Measurements from ENCODE around the gene WDFY2. TPM values are rescaled to one million over a fixed set of nuclear protein-coding genes. Genes with fewer than 3 reads are reported as not detected.

Gene WDFY2
- polyA plus RNA-seq, 3 donors: 6.5 to 40.1 (median 9.1) TPM

GRCh38 chr13:51678420-51678819, 94.2 kb downstream of the WDFY2 start:
- Histone ChIP-seq H3K9ac (ENCODE audit: insufficient read depth, low read length, poor library complexity, severe bottlenecking) (no peak overlapping the region), H3K4me1 (ENCODE audit: control insufficient read depth in 1 of 2, insufficient read depth in 2 of 2, low read length in 2 of 2) (no peaks in the 10 kb centered on the region), H3K9me3 (replicated peaks in 1 of 2; ENCODE audit: control insufficient read depth in 1 of 2, insufficient read depth in 1 of 2, low read length in 2 of 2) (no peaks in the 10 kb centered on the region), H4K20me1 (ENCODE audit: insufficient read depth, low read length) (peaks cover 95% of the 10 kb centered on the region), H3K79me2 (ENCODE audit: insufficient read depth, low read length) (peaks cover 99% of the 10 kb centered on the region), H3K4me3 (replicated peaks in 1 of 3; ENCODE audit: low read depth in 2 of 3, low read length in 3 of 3) (no peak overlapping the region), H3K36me3 (replicated peaks in 1 of 2; ENCODE audit: control insufficient read depth in 1 of 2, insufficient read depth in 2 of 2, low read length in 2 of 2) (peaks cover 26 to 58% of the 10 kb centered on the region in 2 donors), H3K4me2 (replicated peaks; ENCODE audit: extremely low read depth, low read length, poor library complexity, severe bottlenecking) (no peak overlapping the region), H3K27me3 (ENCODE audit: control insufficient read depth in 2 of 2, insufficient read depth in 2 of 2, low read length in 2 of 2) (no peaks in the 10 kb centered on the region), H2AFZ (ENCODE audit: insufficient read depth, low read depth, low read length, poor library complexity, severe bottlenecking) (no peak overlapping the region), H3K27ac (ENCODE audit: low read depth in 1 of 2, low read length in 2 of 2) (peak overlapping the region in 1 of 2 donors; percentile 46)
- H3K4me1 Mint-ChIP-seq: peaks cover 2% of the 10 kb centered on the region
- no peak for DNase-seq
- TF ChIP-seq CTCF (IDR thresholded peaks at IDR 0.05): no peak
- no peak overlapping the region for H3K4me3 Mint-ChIP-seq
- H3K9me3 Mint-ChIP-seq: no peaks in the 10 kb centered on the region
- intact Hi-C loops (cut with micrococcal nuclease): no loop called here
- H3K27ac Mint-ChIP-seq: peak overlapping the region in 4 of 7 donors; percentile 2 to 71 (median 48)
- H3K27me3 Mint-ChIP-seq (ENCODE audit: low read depth in 3 of 3): peaks cover 0 to 2% (median 0%) of the 10 kb centered on the region in 3 donors
- H3K36me3 Mint-ChIP-seq: peaks cover 40 to 43% of the 10 kb centered on the region in 2 donors

GRCh38 chr13:51679616-51680015, 95.4 kb downstream of the WDFY2 start:
- Mint-ChIP-seq H3K36me3 (peaks cover 47 to 52% of the 10 kb centered on the region in 2 donors), H3K9me3 (no peaks in the 10 kb centered on the region), H3K27ac (peak overlapping the region in 6 of 7 donors; percentile 9 to 66 (median 60)), H3K27me3 (ENCODE audit: low read depth in 3 of 3) (peaks cover 0 to 2% (median 0%) of the 10 kb centered on the region in 3 donors), H3K4me1 (peaks cover 2% of the 10 kb centered on the region), H3K4me3 (no peak overlapping the region)
- H2AFZ ChIP-seq (ENCODE audit: insufficient read depth, low read depth, low read length, poor library complexity, severe bottlenecking): no peak overlapping the region
- H3K4me3 ChIP-seq (replicated peaks in 1 of 3; ENCODE audit: low read depth in 2 of 3, low read length in 3 of 3): no peak overlapping the region
- no peaks in the 10 kb centered on the region for H3K4me1 ChIP-seq (ENCODE audit: control insufficient read depth in 1 of 2, insufficient read depth in 2 of 2, low read length in 2 of 2)
- peaks cover 95% of the 10 kb centered on the region for H4K20me1 ChIP-seq (ENCODE audit: insufficient read depth, low read length)
- H3K9me3 ChIP-seq (replicated peaks in 1 of 2; ENCODE audit: control insufficient read depth in 1 of 2, insufficient read depth in 1 of 2, low read length in 2 of 2): no peaks in the 10 kb centered on the region
- peaks cover 99% of the 10 kb centered on the region for H3K79me2 ChIP-seq (ENCODE audit: insufficient read depth, low read length)
- WGBS (ENCODE audit: insufficient coverage): 100% methylated on average over 1 of the region's 3 CpGs
- H3K36me3 ChIP-seq (replicated peaks in 1 of 2; ENCODE audit: control insufficient read depth in 1 of 2, insufficient read depth in 2 of 2, low read length in 2 of 2): peaks cover 27 to 68% of the 10 kb centered on the region in 2 donors
- peak overlapping the region in 1 of 2 donors; percentile 5 for H3K27ac ChIP-seq (ENCODE audit: low read depth in 1 of 2, low read length in 2 of 2)
- no peaks in the 10 kb centered on the region for H3K27me3 ChIP-seq (ENCODE audit: control insufficient read depth in 2 of 2, insufficient read depth in 2 of 2, low read length in 2 of 2)
- no peak for DNase-seq
- H3K4me2 ChIP-seq (replicated peaks; ENCODE audit: extremely low read depth, low read length, poor library complexity, severe bottlenecking): no peak overlapping the region
- TF ChIP-seq CTCF (IDR thresholded peaks at IDR 0.05): no peak
- H3K9ac ChIP-seq (ENCODE audit: insufficient read depth, low read length, poor library complexity, severe bottlenecking): no peak overlapping the region
- intact Hi-C loops (cut with micrococcal nuclease): no loop called here
